ENCODE measurements around the gene TRIO.

The TRIO gene

GRCh38 chr5:14123974-14124482 is 19.1 kb upstream of the TRIO start:
- DNase-seq, result peak; percentile 82

- no peak for DNase-seq
Observed at GRCh38 chr5:14125262-14125661, 17.9 kb upstream of the TRIO start.

- no peak for DNase-seq
Observed at GRCh38 chr5:14127587-14127986, 15.6 kb upstream of the TRIO start.

- no peak for DNase-seq
Observed at GRCh38 chr5:14128079-14128478, 15.1 kb upstream of the TRIO start.

- DNase-seq, result no peak
Observed at GRCh38 chr5:14129123-14129522, 14.0 kb upstream of the TRIO start.

GRCh38 chr5:14131855-14132503 is 11.2 kb upstream of the TRIO start:
- DNase-seq, result no peak

- DNase-seq, result no peak
Observed at GRCh38 chr5:14133394-14133793, 9.7 kb upstream of the TRIO start.

GRCh38 chr5:14134083-14134482 is 9.1 kb upstream of the TRIO start:
- no peak for DNase-seq

GRCh38 chr5:14134771-14135170 is 8.4 kb upstream of the TRIO start:
- DNase-seq, result no peak

GRCh38 chr5:14135621-14136020 is 7.5 kb upstream of the TRIO start:
- DNase-seq, result no peak

GRCh38 chr5:14136228-14136627 is 6.9 kb upstream of the TRIO start:
- no peak for DNase-seq

- DNase-seq, result no peak
Observed at GRCh38 chr5:14138608-14139540, 4.3 kb upstream of the TRIO start.

GRCh38 chr5:14141764-14142163 is 1.4 kb upstream of the TRIO start:
- DNase-seq, result no peak

GRCh38 chr5:14142202-14142826 is 828 bp upstream of the TRIO start:
- no peak for DNase-seq

- DNase-seq, result no peak
Observed at GRCh38 chr5:14143546-14143840, 351 bp downstream of the TRIO start.

GRCh38 chr5:14143841-14144585 is 871 bp downstream of the TRIO start:
- no peak for DNase-seq

- DNase-seq, result peak; percentile 27
Observed at GRCh38 chr5:14144586-14145434, 1.7 kb downstream of the TRIO start.

GRCh38 chr5:14145435-14146334 is 2.5 kb downstream of the TRIO start:
- no peak for DNase-seq

- DNase-seq, result no peak
Observed at GRCh38 chr5:14146725-14147124, 3.6 kb downstream of the TRIO start.

GRCh38 chr5:14147210-14147609 is 4.1 kb downstream of the TRIO start:
- no peak for DNase-seq

- DNase-seq, result no peak
Observed at GRCh38 chr5:14148483-14148882, 5.3 kb downstream of the TRIO start.
